H1 (cell line): Measurements from ENCODE around the gene POLR3GL. TPM values are rescaled to one million over a fixed set of nuclear protein-coding genes. Genes with fewer than 3 reads are reported as not detected.

Experiments used
- CTCF ChIA-PET: fragments of 300-600 bp; sonication (Branson Sonifier 250); formaldehyde crosslinking; loops from one replicate; lab custom pipeline; 2021; ENCODE audit not compliant: partially characterized antibody; lab: Charles Lee
- POLR2A ChIA-PET: fragments of 300-600 bp; sonication (Branson Sonifier 250); formaldehyde crosslinking; loops from one replicate; lab custom pipeline; 2021; ENCODE audit warnings: inconsistent platforms; ENCODE audit not compliant: partially characterized antibody; lab: Charles Lee
- DNase-seq, 2 experiments: peaks; one replicate each; pipeline versions ENCODE4 v3.0.0 to v3.0.0-alpha.2; 2010 to 2022; ENCODE audit warnings: low spot score in 2 of 2, low read depth in 1 of 2, mixed read lengths in 1 of 2
- FAIRE-seq: peaks from 2 replicates; lab custom pipeline; 2011; peaks lifted over from hg19 to GRCh38; lab: Jason Lieb, UNC
- H2AFZ ChIP-seq: 2 replicates; pipeline ENCODE4 v1.8.1; 2012; ENCODE audit warnings: low read length, inconsistent platforms
- H2AK5ac ChIP-seq: 2 replicates; pipeline ENCODE4 v1.6.1; 2013; ENCODE audit warnings: low read depth, low read length
- H2BK120ac ChIP-seq: replicated peaks from 2 replicates; pipeline ENCODE3; 2013; ENCODE audit warnings: low read depth, low read length, inconsistent platforms
- H2BK12ac ChIP-seq: 2 replicates; pipeline ENCODE4 v1.6.1; 2013; ENCODE audit warnings: low read depth, low read length
- H2BK15ac ChIP-seq: 2 replicates; pipeline ENCODE4 v1.6.1; 2013; ENCODE audit warnings: low read length
- H2BK20ac ChIP-seq: 2 replicates; pipeline ENCODE4 v1.6.1; 2013; ENCODE audit warnings: low read length
- H2BK5ac ChIP-seq: 2 replicates; pipeline ENCODE4 v1.6.1; 2013; ENCODE audit warnings: low read depth, low read length
- H3K14ac ChIP-seq: 2 replicates; pipeline ENCODE4 v1.6.1; 2013; ENCODE audit warnings: inconsistent platforms; ENCODE audit not compliant: insufficient read length
- H3K18ac ChIP-seq: 2 replicates; pipeline ENCODE4 v1.6.1; 2013; ENCODE audit warnings: low read length; ENCODE audit errors: extremely low read depth
- H3K23ac ChIP-seq: 2 replicates; pipeline ENCODE4 v1.6.1; 2013; ENCODE audit warnings: inconsistent platforms; ENCODE audit not compliant: insufficient read length
- H3K23me2 ChIP-seq: 2 replicates; pipeline ENCODE4 v1.6.1; 2013; ENCODE audit warnings: low read depth, low read length
- H3K27ac ChIP-seq: 2 replicates; pipeline ENCODE4 v1.6.1; 2011; ENCODE audit warnings: low read depth, low read length, inconsistent platforms
- H3K27me3 ChIP-seq, 4 experiments: replicated peaks in 1 of 4; 1 replicate in 1 of 4; 2 replicates in 3 of 4; pipeline versions ENCODE4 v1.6.1 to v1.8.1; 2011 to 2013; ENCODE audit warnings: low read length in 3 of 4, mild to moderate bottlenecking in 3 of 4, inconsistent platforms in 2 of 4, mixed read lengths in 2 of 4, moderate library complexity in 1 of 4; ENCODE audit not compliant: control insufficient read depth in 3 of 4, insufficient read depth in 3 of 4; ENCODE audit errors: extremely low read depth in 1 of 4
- H3K36me3 ChIP-seq, 4 experiments: 2 replicates each; pipeline versions ENCODE4 v1.6.1 to v1.8.1; 2011 to 2013; ENCODE audit warnings: mild to moderate bottlenecking in 4 of 4, low read length in 3 of 4, moderate library complexity in 2 of 4, control low read depth in 1 of 4, inconsistent platforms in 1 of 4; ENCODE audit not compliant: insufficient read depth in 4 of 4, control insufficient read depth in 2 of 4
- H3K4ac ChIP-seq: replicated peaks from 2 replicates; pipeline ENCODE3; 2013; ENCODE audit warnings: low read length, low read depth, mixed read lengths, inconsistent platforms; ENCODE audit not compliant: insufficient read length
- H3K4me1 ChIP-seq, 4 experiments: replicated peaks in 1 of 4; 1 replicate in 1 of 4; 2 replicates in 3 of 4; pipeline versions ENCODE4 v1.6.1 to v1.8.1; 2011 to 2013; ENCODE audit warnings: low read length in 3 of 4, inconsistent platforms in 2 of 4, mixed read lengths in 1 of 4; ENCODE audit not compliant: insufficient read depth in 4 of 4, control insufficient read depth in 3 of 4
- H3K4me2 ChIP-seq, 2 experiments: 2 replicates each; pipeline versions ENCODE4 v1.6.1 to v1.8.1; 2011 to 2013; ENCODE audit warnings: low read depth in 2 of 2, low read length in 2 of 2, control low read depth in 1 of 2, inconsistent platforms in 1 of 2, mild to moderate bottlenecking in 1 of 2; ENCODE audit not compliant: insufficient read depth in 1 of 2
- H3K4me3 ChIP-seq, 4 experiments: fragments of 200-600, 300-600 bp in 1 of 4; sonication (generic), shearing (Covaris generic), sonication (Bioruptor Twin) in 1 of 4; 2 replicates each; pipeline versions ENCODE4 v1.5.1 to v1.8.1; 2011 to 2016; ENCODE audit warnings: low read length in 4 of 4, low read depth in 3 of 4, control low read depth in 2 of 4, inconsistent platforms in 2 of 4, mild to moderate bottlenecking in 2 of 4, mixed read lengths in 1 of 4, moderate library complexity in 1 of 4; ENCODE audit not compliant: insufficient read depth in 2 of 4; ENCODE audit errors: extremely low read depth in 1 of 4
- H3K56ac ChIP-seq: replicated peaks from 2 replicates; pipeline ENCODE3; 2013; ENCODE audit warnings: low read depth, mild to moderate bottlenecking, mixed read lengths, low read length, inconsistent platforms; ENCODE audit not compliant: insufficient read length
- H3K79me1 ChIP-seq: 2 replicates; pipeline ENCODE4 v1.6.1; 2013; ENCODE audit warnings: low read depth, low read length, control low read depth
- H3K79me2 ChIP-seq, 2 experiments: 2 replicates each; pipeline versions ENCODE4 v1.6.1 to v1.8.1; 2012 to 2013; ENCODE audit warnings: low read length in 2 of 2, mild to moderate bottlenecking in 2 of 2, inconsistent platforms in 1 of 2; ENCODE audit not compliant: insufficient read depth in 2 of 2, control insufficient read depth in 1 of 2
- H3K9ac ChIP-seq, 4 experiments: replicated peaks in 1 of 4; 1 replicate in 1 of 4; 2 replicates in 3 of 4; pipeline versions ENCODE4 v1.6.1 to v1.8.1; 2011 to 2013; ENCODE audit warnings: low read depth in 3 of 4, low read length in 3 of 4, control low read depth in 2 of 4, mild to moderate bottlenecking in 2 of 4, moderate library complexity in 2 of 4, inconsistent platforms in 1 of 4; ENCODE audit errors: extremely low read depth in 1 of 4
- H3K9me3 ChIP-seq, 2 experiments: 2 replicates each; pipeline versions ENCODE4 v1.6.1 to v1.8.1; 2012 to 2013; ENCODE audit warnings: mild to moderate bottlenecking in 2 of 2, moderate library complexity in 2 of 2, control low read depth in 1 of 2, inconsistent platforms in 1 of 2, low read depth in 1 of 2, low read length in 1 of 2, mixed read lengths in 1 of 2; ENCODE audit not compliant: insufficient read depth in 2 of 2
- H4K20me1 ChIP-seq, 2 experiments: replicated peaks in 1 of 2; 2 replicates each; pipeline versions ENCODE3 to v1.8.1; 2011 to 2013; ENCODE audit warnings: inconsistent platforms in 2 of 2, low read length in 2 of 2, mild to moderate bottlenecking in 1 of 2; ENCODE audit not compliant: insufficient read depth in 2 of 2, control insufficient read depth in 1 of 2
- H4K5ac ChIP-seq: 2 replicates; pipeline ENCODE4 v1.6.1; 2013; ENCODE audit warnings: low read length, low read depth, mixed read lengths, inconsistent platforms; ENCODE audit not compliant: insufficient read length
- H4K8ac ChIP-seq: 2 replicates; pipeline ENCODE4 v1.8.0; 2013; ENCODE audit warnings: mild to moderate bottlenecking, moderate library complexity, low read length, inconsistent platforms; ENCODE audit not compliant: insufficient read depth; ENCODE audit errors: extremely low read depth
- H4K91ac ChIP-seq: replicated peaks from 2 replicates; pipeline ENCODE3; 2013; ENCODE audit warnings: low read length, mixed read lengths, inconsistent platforms; ENCODE audit not compliant: insufficient read length
- SIX5 ChIP-seq: IDR thresholded peaks from 2 replicates; pipeline ENCODE4 v1.6.1; 2011; ENCODE audit warnings: mild to moderate bottlenecking, low read depth, low read length
- WGBS, 2 experiments: shearing (Covaris generic) in 1 of 2; methylation state at CpG; one replicate each; pipeline versions ENCODE4 v1.1.6 to v1.1.7; 2013 to 2015; ENCODE audit warnings: low lambda C conversion rate in 2 of 2, mixed read lengths in 2 of 2, inconsistent platforms in 1 of 2, low coverage in 1 of 2, missing lambda C conversion rate in 1 of 2; ENCODE audit not compliant: insufficient replicate concordance in 2 of 2, insufficient coverage in 1 of 2, insufficient read length in 1 of 2; ENCODE audit errors: extremely low coverage in 1 of 2, missing lambda C conversion rate in 1 of 2; 5-methylcytosine and 5-hydroxymethylcytosine counted together
- polyA plus RNA-seq, 7 experiments: library from polyadenylated mRNA; depleted of rRNA in 3 of 7; stranded (reverse) in 5 of 7; unstranded in 2 of 7; fragments of >200 nt in 5 of 7; fragments of 200-250 nt in 2 of 7; gene quantifications; 1 replicate in 5 of 7; 2 replicates in 1 of 7; 4 replicates in 1 of 7; pipeline versions ENCODE4 v1.2.1 to v1.2.3, GENCODE V29; 2011 to 2013; ENCODE audit warnings: missing spikeins in 2 of 7, mixed read lengths in 2 of 7
- total RNA-seq: library from RNA; stranded (reverse); fragmentation: NEBNext Ultra II Directional; extraction: Animal tissue kit (Norgen Biotek cat#: 25700); gene quantifications from 2 replicates; pipeline ENCODE4 v1.2.1, GENCODE V29; 2021

The POLR3GL gene
- total and polyA plus RNA-seq, 2 of the 8 experiments (the other 6 are each of a cell fraction or from before 2014, with no cell fraction given), result 3.1 to 3.9 TPM

- ChIA-PET POLR2A (interaction anchor here (0.7 to 5.3 kb wide), 4 partner anchors 31 to 41 kb away, joined by 3 to 31 read pairs (median 6); partner anchors contain the start of genes RBM8A and TXNIP), CTCF (interaction anchor here (3.6 kb wide), 1 partner anchor 18 kb away, joined by 17 read pairs; no protein-coding TSS in a partner anchor)
- H3K27ac ChIP-seq, result no peak overlapping the region
- peaks cover 25% of the 10 kb centered on the region for H3K23me2 ChIP-seq
- H2BK12ac ChIP-seq, result peak overlapping the region; percentile 68; the same call in 1 of the 2 replicates
- H3K9me3 ChIP-seq, result no peaks in the 10 kb centered on the region
- H3K4me2 ChIP-seq, result peak overlapping the region; percentile 93 to 98
- peak overlapping the region; percentile 40; the same call in 1 of the 2 replicates for H2AFZ ChIP-seq
- H2BK120ac ChIP-seq, result no peak overlapping the region
- H3K23ac ChIP-seq, result no peak overlapping the region
- H3K79me2 ChIP-seq, result no peaks in the 10 kb centered on the region
- no peak overlapping the region for H3K14ac ChIP-seq
- H2BK5ac ChIP-seq, result no peak overlapping the region
- H3K4me3 ChIP-seq, result peak overlapping the region; percentile 56 to 85 (median 82)
- no peaks in the 10 kb centered on the region for H3K79me1 ChIP-seq
- H4K20me1 ChIP-seq, result peaks cover 0 to 2% of the 10 kb centered on the region in 2 experiments
- peak in 1 of 2 experiments; percentile 65 for DNase-seq
- H3K4me1 ChIP-seq, result peaks cover 0 to 20% (median 11%) of the 10 kb centered on the region in 4 experiments; a peak in 6 of 7 replicates
- H4K91ac ChIP-seq, result no peak overlapping the region
- no peak overlapping the region for H3K56ac ChIP-seq
- no peak overlapping the region for H2BK15ac ChIP-seq
- no peak overlapping the region for H4K5ac ChIP-seq
- H3K4ac ChIP-seq, result no peak overlapping the region
- 4% methylated on average over 57 of the region's 57 CpGs; no CpG with 5 or more reads in 1 of the 2 experiments for WGBS, 2 experiments
- H3K18ac ChIP-seq, result no peak overlapping the region; the same call in 1 of the 2 replicates
- H2AK5ac ChIP-seq, result no peak overlapping the region
- FAIRE-seq, result no peak
- H2BK20ac ChIP-seq, result no peak overlapping the region
- H3K9ac ChIP-seq, result no peak overlapping the region
- H4K8ac ChIP-seq, result peak overlapping the region; percentile 22; the same call in 1 of the 2 replicates
- H3K36me3 ChIP-seq, result no peaks in the 10 kb centered on the region
- peaks cover 25 to 65% (median 59%) of the 10 kb centered on the region in 4 experiments for H3K27me3 ChIP-seq
- TF ChIP-seq SIX5, result no peak
These were observed 2.9 kb upstream of the POLR3GL start for GRCh38 chr1:145961425-145962156.
